Measurements from ENCODE around the gene PCSK7. TPM values are rescaled to one million over a fixed set of nuclear protein-coding genes. Genes with fewer than 3 reads are reported as not detected.
"Not testable (repeated sequence)": the region's sequence is repeated elsewhere in the genome, so short reads cannot be mapped to it uniquely, and the experiment has no call there.

Gene PCSK7
- total RNA-seq, 1 experiment from 2014 or later: 30.0 TPM

DNA sequence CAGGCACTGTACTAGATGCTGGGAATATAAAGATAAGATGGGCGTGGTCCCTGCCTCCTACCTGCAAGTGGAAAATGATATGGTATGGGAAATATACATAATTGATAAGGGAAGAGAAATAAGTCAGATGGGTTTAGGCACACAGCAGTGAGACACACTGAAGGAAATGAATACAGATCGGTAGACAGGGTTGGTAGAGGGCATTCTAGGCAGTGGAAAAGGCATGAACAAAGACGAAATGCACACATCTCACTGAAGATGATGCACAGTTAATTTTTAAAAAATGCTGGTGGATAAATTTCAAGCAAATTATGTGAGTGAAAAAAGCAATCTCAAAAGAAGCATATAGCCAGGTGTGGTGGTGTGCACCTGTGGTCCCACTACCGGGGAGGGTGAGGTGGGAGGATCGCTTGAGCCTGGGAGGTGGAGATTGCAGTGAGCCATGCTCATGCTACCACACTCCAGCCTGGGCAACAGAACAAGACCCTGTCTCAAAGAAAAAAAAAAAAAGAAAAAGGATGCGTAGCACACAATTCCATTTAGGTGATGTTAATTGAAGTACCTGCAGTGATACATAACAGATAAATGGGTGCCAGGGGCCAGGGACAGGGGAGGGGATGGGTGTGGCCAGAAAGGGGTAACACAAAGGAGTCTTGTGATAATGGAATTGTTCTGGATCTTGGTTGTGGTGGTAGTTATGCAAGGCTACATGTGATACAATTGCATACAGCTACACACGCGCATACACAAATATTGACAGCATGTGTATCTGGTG lies 22.3 kb downstream of the PCSK7 start:
- H3K79me2 ChIP-seq (ENCODE audit: insufficient read depth, low read length); H3K9ac ChIP-seq (ENCODE audit: low read length); ATAC-seq; H3K27me3 ChIP-seq (ENCODE audit: insufficient read depth, low read length); H4K20me1 ChIP-seq (ENCODE audit: insufficient read depth); H3K9me3 ChIP-seq (ENCODE audit: control insufficient read depth in 1 of 2, insufficient read depth in 1 of 2, low read depth in 1 of 2, low read length in 2 of 2); H2AFZ ChIP-seq (ENCODE audit: low read depth, low read length, poor library complexity, severe bottlenecking); BruUV-seq (replicated peaks); H3K27ac ChIP-seq (ENCODE audit: low read depth, low read length); H3K4me3 ChIP-seq (replicated peaks in 1 of 2; ENCODE audit: low read depth in 1 of 2, low read length in 2 of 2); H3K4me1 ChIP-seq (ENCODE audit: control insufficient read depth in 1 of 2, insufficient read depth in 2 of 2, low read length in 2 of 2); POLR2A ChIA-PET; H3K9me2 ChIP-seq (ENCODE audit: insufficient read depth); H3K4me2 ChIP-seq (ENCODE audit: low read length); DNase-seq (ENCODE audit: low read depth, low spot score): not testable (repeated sequence)
- H3K36me3 ChIP-seq (ENCODE audit: control insufficient read depth in 1 of 2, insufficient read depth in 2 of 2, low read length in 2 of 2): peaks cover 2 to 14% of the 10 kb centered on the region in 2 experiments; a peak in 3 of 4 replicates
- intact Hi-C loops (cut with micrococcal nuclease): loop anchor here (2.0 kb wide), 1 partner anchor 75 kb away; no protein-coding TSS in a partner anchor
- CTCF ChIA-PET: interaction anchor here (0.6 kb wide), 1 partner anchor 76 kb away, joined by 3 read pairs; no protein-coding TSS in a partner anchor
- RAD21 ChIA-PET (ENCODE audit: low non-redundant PET in 1 of 2, low total read pairs in 2 of 2, uncharacterized antibody in 2 of 2, unreplicated experiment in 2 of 2): interaction anchor here in 1 of 2 experiments (0.7 kb wide), 1 partner anchor 150 kb away, joined by 3 read pairs; no protein-coding TSS in a partner anchor

DNA sequence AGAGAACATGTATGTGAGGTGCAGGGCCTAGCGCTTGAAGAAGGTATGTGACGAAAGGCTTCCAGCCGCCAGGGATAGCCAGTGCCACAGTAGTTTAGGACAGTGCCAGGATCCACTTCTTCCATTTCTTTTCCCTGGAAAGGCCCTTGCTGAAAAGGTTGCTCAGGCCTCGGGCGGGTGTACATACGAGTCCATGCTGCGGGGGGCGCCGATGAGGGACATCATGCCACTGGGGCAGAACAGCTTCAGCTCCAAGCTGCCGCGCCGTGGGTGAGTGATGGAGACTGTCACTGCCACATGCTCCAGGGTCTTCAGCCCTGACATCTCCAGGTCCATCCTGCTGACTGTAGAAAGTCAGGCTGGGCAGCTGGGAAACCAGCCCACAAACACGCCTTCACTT lies 23.2 kb downstream of the PCSK7 start:
- H3K4me3 ChIP-seq (replicated peaks in 1 of 2; ENCODE audit: low read depth in 1 of 2, low read length in 2 of 2); H2AFZ ChIP-seq (ENCODE audit: low read depth, low read length, poor library complexity, severe bottlenecking); H3K27me3 ChIP-seq (ENCODE audit: insufficient read depth, low read length); BruUV-seq (replicated peaks); H3K4me2 ChIP-seq (ENCODE audit: low read length); DNase-seq (ENCODE audit: low read depth, low spot score); H3K79me2 ChIP-seq (ENCODE audit: insufficient read depth, low read length); H3K4me1 ChIP-seq (ENCODE audit: control insufficient read depth in 1 of 2, insufficient read depth in 2 of 2, low read length in 2 of 2); H3K9me2 ChIP-seq (ENCODE audit: insufficient read depth); H4K20me1 ChIP-seq (ENCODE audit: insufficient read depth); RAD21 ChIA-PET (ENCODE audit: low non-redundant PET in 1 of 2, low total read pairs in 2 of 2, uncharacterized antibody in 2 of 2, unreplicated experiment in 2 of 2); H3K9me3 ChIP-seq (ENCODE audit: control insufficient read depth in 1 of 2, insufficient read depth in 1 of 2, low read depth in 1 of 2, low read length in 2 of 2); H3K27ac ChIP-seq (ENCODE audit: low read depth, low read length); H3K9ac ChIP-seq (ENCODE audit: low read length); POLR2A ChIA-PET; ATAC-seq: not testable (repeated sequence)
- intact Hi-C loops (cut with micrococcal nuclease): loop anchor here (2.0 kb wide), 1 partner anchor 74 kb away; no protein-coding TSS in a partner anchor
- CTCF ChIA-PET: interaction anchor here (0.6 kb wide), 1 partner anchor 75 kb away, joined by 3 read pairs; no protein-coding TSS in a partner anchor
- H3K36me3 ChIP-seq (ENCODE audit: control insufficient read depth in 1 of 2, insufficient read depth in 2 of 2, low read length in 2 of 2): peaks cover 0 to 14% of the 10 kb centered on the region in 2 experiments; a peak in 1 of 4 replicates
- TF ChIP-seq, protein P1, sequence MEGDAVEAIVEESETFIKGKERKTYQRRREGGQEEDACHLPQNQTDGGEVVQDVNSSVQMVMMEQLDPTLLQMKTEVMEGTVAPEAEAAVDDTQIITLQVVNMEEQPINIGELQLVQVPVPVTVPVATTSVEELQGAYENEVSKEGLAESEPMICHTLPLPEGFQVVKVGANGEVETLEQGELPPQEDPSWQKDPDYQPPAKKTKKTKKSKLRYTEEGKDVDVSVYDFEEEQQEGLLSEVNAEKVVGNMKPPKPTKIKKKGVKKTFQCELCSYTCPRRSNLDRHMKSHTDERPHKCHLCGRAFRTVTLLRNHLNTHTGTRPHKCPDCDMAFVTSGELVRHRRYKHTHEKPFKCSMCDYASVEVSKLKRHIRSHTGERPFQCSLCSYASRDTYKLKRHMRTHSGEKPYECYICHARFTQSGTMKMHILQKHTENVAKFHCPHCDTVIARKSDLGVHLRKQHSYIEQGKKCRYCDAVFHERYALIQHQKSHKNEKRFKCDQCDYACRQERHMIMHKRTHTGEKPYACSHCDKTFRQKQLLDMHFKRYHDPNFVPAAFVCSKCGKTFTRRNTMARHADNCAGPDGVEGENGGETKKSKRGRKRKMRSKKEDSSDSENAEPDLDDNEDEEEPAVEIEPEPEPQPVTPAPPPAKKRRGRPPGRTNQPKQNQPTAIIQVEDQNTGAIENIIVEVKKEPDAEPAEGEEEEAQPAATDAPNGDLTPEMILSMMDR (IDR thresholded peaks at IDR 0.05 in 2 of 3, conservative IDR thresholded peaks at IDR 0.05 in 1 of 3; ENCODE audit: borderline replicate concordance in 1 of 3, insufficient read depth in 1 of 3, low read depth in 2 of 3, low read length in 2 of 3): 0 out of 6 replicates have a peak, but pooled peaks of 1 of the 3 experiments have one; percentile 8

DNA sequence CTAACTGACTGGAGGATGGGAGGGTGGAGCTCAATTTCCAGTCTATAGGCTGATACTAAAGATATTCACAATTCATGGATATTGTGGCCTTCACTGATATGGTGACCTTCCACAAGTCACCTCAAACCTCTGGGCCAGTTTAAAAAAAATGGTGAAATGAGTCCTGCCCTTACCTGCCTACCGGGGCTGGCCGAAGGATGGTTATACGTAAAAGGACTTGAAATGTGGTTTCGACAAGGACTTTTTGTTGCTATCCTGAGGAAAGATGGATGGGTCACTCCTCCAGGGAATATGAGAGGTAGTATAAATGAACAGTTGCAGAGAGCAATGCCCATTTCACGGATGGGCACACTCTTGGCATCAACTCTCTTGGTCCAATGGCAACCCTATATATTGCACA lies 24.4 kb downstream of the PCSK7 start:
- BruUV-seq (replicated peaks); CTCF ChIA-PET: not testable (repeated sequence)

More for the DNA sequence above, 24.4 kb downstream of the PCSK7 start:
- POLR2A ChIA-PET; H3K4me1 ChIP-seq (ENCODE audit: control insufficient read depth in 1 of 2, insufficient read depth in 2 of 2, low read length in 2 of 2); H3K27me3 ChIP-seq (ENCODE audit: insufficient read depth, low read length); H3K27ac ChIP-seq (ENCODE audit: low read depth, low read length); H3K9me3 ChIP-seq (ENCODE audit: control insufficient read depth in 1 of 2, insufficient read depth in 1 of 2, low read depth in 1 of 2, low read length in 2 of 2); H4K20me1 ChIP-seq (ENCODE audit: insufficient read depth); intact Hi-C loops (cut with micrococcal nuclease); H3K79me2 ChIP-seq (ENCODE audit: insufficient read depth, low read length); H2AFZ ChIP-seq (ENCODE audit: low read depth, low read length, poor library complexity, severe bottlenecking); H3K36me3 ChIP-seq (ENCODE audit: control insufficient read depth in 1 of 2, insufficient read depth in 2 of 2, low read length in 2 of 2); H3K4me2 ChIP-seq (ENCODE audit: low read length); H3K9me2 ChIP-seq (ENCODE audit: insufficient read depth); ATAC-seq; H3K4me3 ChIP-seq (replicated peaks in 1 of 2; ENCODE audit: low read depth in 1 of 2, low read length in 2 of 2); H3K9ac ChIP-seq (ENCODE audit: low read length); RAD21 ChIA-PET (ENCODE audit: low non-redundant PET in 1 of 2, low total read pairs in 2 of 2, uncharacterized antibody in 2 of 2, unreplicated experiment in 2 of 2); DNase-seq (ENCODE audit: low read depth, low spot score): not testable (repeated sequence)
